Erythroblast (primary cell): ENCODE data around the gene MOG.

Experiments used
- GATA1 ChIP-seq: IDR thresholded peaks from 2 replicates; pipeline ENCODE4 v1.6.1; 2011; ENCODE audit warnings: low read depth, mild to moderate bottlenecking, control low read depth, low read length, moderate library complexity
- POLR2A ChIP-seq: IDR thresholded peaks from 2 replicates; pipeline ENCODE4 v1.6.1; 2011; ENCODE audit warnings: mild to moderate bottlenecking, low read length

DNA sequence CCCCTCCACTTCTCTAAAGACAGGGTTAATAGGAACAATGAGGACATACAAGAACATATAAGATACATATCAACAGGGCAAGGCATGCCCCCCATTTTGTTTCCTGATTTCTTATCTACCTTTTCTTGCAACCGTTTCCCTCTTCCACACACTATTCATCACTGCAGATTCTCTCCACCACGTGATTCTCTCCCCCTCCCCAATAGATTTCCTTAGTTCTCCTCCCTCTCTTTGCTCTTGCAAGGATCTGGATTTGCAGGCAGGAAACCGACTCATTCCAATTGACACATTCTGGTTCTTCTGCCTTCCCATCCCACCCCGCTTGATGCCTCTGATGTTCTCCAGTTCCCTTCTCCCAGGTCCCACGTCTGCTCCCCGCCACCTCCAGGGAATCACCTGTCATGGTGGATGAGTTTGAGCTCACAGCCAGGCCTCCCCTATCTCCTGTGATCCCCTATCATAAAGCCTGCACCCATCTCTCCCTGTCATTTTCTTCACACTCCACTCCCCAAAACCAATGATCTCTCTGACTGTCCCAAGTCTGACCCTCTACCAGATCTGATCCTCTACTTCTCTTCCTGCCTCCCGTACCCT, 31.5 kb upstream of the MOG start:
- TF ChIP-seq POLR2A (no peak), GATA1 (no peak)
